K562 treated with DMSO at 1 percent for 4 hours (cell line): ENCODE results near the gene TENT4B. TPM values are rescaled to one million over a fixed set of nuclear protein-coding genes. Genes with fewer than 3 reads are reported as not detected.

Source experiments
- total RNA-seq: library from RNA; unstranded; fragments of 300-600 nt; gene quantifications from 2 replicates; pipeline ENCODE4 v1.2.3, GENCODE V29; 2022; ENCODE audit not compliant: insufficient read depth

TENT4B gene
- total RNA-seq, result 7.9 and 8.0 TPM in 2 replicates

GRCh38 chr16:50152807-50153595 is at the start of gene TENT4B:
Gene TENT4B, plus strand, starts transcription at chr16:50153306. Its CDS starts 316 bp downstream, at chr16:50153622.

GRCh38 chr16:50266337-50267091 is 113.4 kb downstream of the TENT4B start, which contains the start of gene ADCY7:
Gene ADCY7, plus strand, starts transcription at chr16:50266551. Its CDS starts 21,629 bp downstream, at chr16:50288180.

Other genes starting within 250 kb of the TENT4B start
- gene CNEP1R1, start 128.1 kb upstream of the TENT4B start, total RNA-seq, result 4.8 and 11.8 TPM in 2 replicates
- gene HEATR3, start 87.3 kb upstream of the TENT4B start, total RNA-seq, result 5.8 and 10.7 TPM in 2 replicates
- 49.3 and 50.8 TPM in 2 replicates for gene ADCY7, start 113.2 kb downstream of the TENT4B start, total RNA-seq
- 38.1 and 47.4 TPM in 2 replicates for gene BRD7, start 215.7 kb downstream of the TENT4B start, total RNA-seq